GM21423 (cell line): ENCODE results near the gene PPP2R3B.

Experiments used
- ATAC-seq: cut with Tn5 transposase; IDR thresholded peaks from one replicate; pipeline ENCODE4 v1.9.1; 2021; ENCODE audit warnings: mild to moderate bottlenecking, moderate library complexity; ENCODE audit not compliant: unreplicated experiment

Gene PPP2R3B

GRCh38 chrX:372856-373640 lies 13.7 kb downstream of the PPP2R3B start:
- no peak for ATAC-seq

GRCh38 chrX:371907-372306 lies 14.8 kb downstream of the PPP2R3B start:
- ATAC-seq = no peak

GRCh38 chrX:370963-371745 lies 15.6 kb downstream of the PPP2R3B start:
- no peak for ATAC-seq

GRCh38 chrX:370244-370962 lies 16.3 kb downstream of the PPP2R3B start:
- ATAC-seq = no peak

- no peak for ATAC-seq
These were observed 17.1 kb downstream of the PPP2R3B start for GRCh38 chrX:369563-370101.

GRCh38 chrX:368811-369562 lies 17.7 kb downstream of the PPP2R3B start:
- no peak for ATAC-seq

- no peak for ATAC-seq
These were observed 18.8 kb downstream of the PPP2R3B start for GRCh38 chrX:367866-368265.

GRCh38 chrX:367349-367748 lies 19.4 kb downstream of the PPP2R3B start:
- ATAC-seq = no peak

- no peak for ATAC-seq
These were observed 22.9 kb downstream of the PPP2R3B start for GRCh38 chrX:363621-364375.

- no peak for ATAC-seq
These were observed 23.6 kb downstream of the PPP2R3B start for GRCh38 chrX:362937-363620.

- ATAC-seq = no peak
These were observed 24.4 kb downstream of the PPP2R3B start for GRCh38 chrX:362351-362750.

- ATAC-seq = no peak
These were observed 25.2 kb downstream of the PPP2R3B start for GRCh38 chrX:361231-362145.

- ATAC-seq = no peak
These were observed 26.1 kb downstream of the PPP2R3B start for GRCh38 chrX:360496-361150.

GRCh38 chrX:358651-359143 lies 28.0 kb downstream of the PPP2R3B start:
- no peak for ATAC-seq

GRCh38 chrX:357693-358471 lies 28.8 kb downstream of the PPP2R3B start:
- ATAC-seq = no peak

GRCh38 chrX:357035-357692 lies 29.5 kb downstream of the PPP2R3B start:
- no peak for ATAC-seq
